AG04450 (cell line): ENCODE results near the gene GNA12. TPM values are rescaled to one million over a fixed set of nuclear protein-coding genes. Genes with fewer than 3 reads are reported as not detected.

Source experiments
- CTCF ChIA-PET: fragments of 300-600, 350-600 bp; formaldehyde crosslinking; extraction: SDS; loops from one replicate; lab custom pipeline; 2022; ENCODE audit warnings: antibody characterized with exemption, inconsistent platforms; lab: Charles Lee
- POLR2A ChIA-PET: fragments of 350-600 bp; formaldehyde crosslinking; extraction: SDS; loops from one replicate; lab custom pipeline; 2021; ENCODE audit warnings: antibody characterized with exemption, inconsistent platforms; lab: Yijun Ruan, JAX
- DNase-seq: peaks from one replicate; pipeline ENCODE4 v3.0.0-alpha.2; 2011; ENCODE audit warnings: low read depth, low spot score
- H3K27ac ChIP-seq: one replicate; pipeline ENCODE4 v1.5.1; 2012; ENCODE audit warnings: low read depth, low read length, control low read depth
- H3K27me3 ChIP-seq: one replicate; pipeline ENCODE4 v1.6.0; 2012; ENCODE audit warnings: low read length; ENCODE audit not compliant: control insufficient read depth, insufficient read depth
- H3K4me3 ChIP-seq: 2 replicates; pipeline ENCODE4 v1.5.1; 2011; ENCODE audit warnings: mild to moderate bottlenecking, low read depth, low read length, control low read depth
- H3K9me3 ChIP-seq: 2 replicates; pipeline ENCODE4 v1.5.1; 2012; ENCODE audit warnings: low read length; ENCODE audit not compliant: control insufficient read depth, insufficient read depth
- polyA plus RNA-seq: library from polyadenylated mRNA; depleted of rRNA; stranded (reverse); fragments of >200 nt; gene quantifications from 2 replicates; pipeline ENCODE4 v1.2.3, GENCODE V29; 2011
- TF ChIP-seq, protein P1 (sequence below): IDR thresholded peaks from 2 replicates; pipeline ENCODE4 v1.5.1; 2011; ENCODE audit warnings: low read depth, low read length, control low read depth, inconsistent platforms

GNA12 gene
- polyA plus RNA-seq, 1 experiment, result 97.4 TPM

DNA sequence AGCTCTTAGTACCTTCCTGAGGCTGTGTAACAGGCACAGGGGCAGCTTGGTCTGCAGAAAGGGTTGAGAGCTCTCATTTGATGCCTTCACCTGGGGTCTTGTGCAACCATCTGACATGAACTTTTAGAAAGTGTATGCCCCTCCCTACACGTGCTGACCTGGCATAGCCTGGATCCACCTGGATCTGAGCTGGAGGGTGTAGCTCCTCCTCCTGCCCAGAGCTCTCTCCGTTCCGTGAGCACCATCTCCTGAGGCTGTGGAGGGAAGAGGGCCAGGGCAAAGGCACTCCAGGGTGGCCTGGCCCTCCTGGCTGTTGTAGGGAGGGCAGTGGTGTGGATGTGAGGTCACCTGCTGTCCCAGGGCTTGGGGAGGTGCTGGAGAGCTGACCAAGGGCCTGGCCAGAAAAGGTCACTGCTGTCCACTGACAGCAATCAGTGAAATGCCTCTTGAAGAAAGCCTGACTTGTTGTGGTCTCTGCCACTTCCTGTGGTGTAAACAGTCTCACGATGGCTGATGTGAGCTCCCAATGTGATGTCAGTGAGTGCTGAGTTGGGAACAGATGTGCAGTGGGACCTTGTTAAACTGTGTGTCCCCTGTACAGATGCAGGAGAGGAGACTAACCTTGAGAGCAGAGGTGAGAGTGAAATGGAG, 133.1 kb downstream of the GNA12 start:
- POLR2A ChIA-PET, result no interaction called here
- no peaks in the 10 kb centered on the region for H3K27me3 ChIP-seq
- CTCF ChIA-PET, result interaction anchor here (0.9 to 2.6 kb wide), 5 partner anchors 8 to 261 kb away, joined by 4 to 25 read pairs (median 8); no protein-coding TSS in a partner anchor
- TF ChIP-seq, protein P1, sequence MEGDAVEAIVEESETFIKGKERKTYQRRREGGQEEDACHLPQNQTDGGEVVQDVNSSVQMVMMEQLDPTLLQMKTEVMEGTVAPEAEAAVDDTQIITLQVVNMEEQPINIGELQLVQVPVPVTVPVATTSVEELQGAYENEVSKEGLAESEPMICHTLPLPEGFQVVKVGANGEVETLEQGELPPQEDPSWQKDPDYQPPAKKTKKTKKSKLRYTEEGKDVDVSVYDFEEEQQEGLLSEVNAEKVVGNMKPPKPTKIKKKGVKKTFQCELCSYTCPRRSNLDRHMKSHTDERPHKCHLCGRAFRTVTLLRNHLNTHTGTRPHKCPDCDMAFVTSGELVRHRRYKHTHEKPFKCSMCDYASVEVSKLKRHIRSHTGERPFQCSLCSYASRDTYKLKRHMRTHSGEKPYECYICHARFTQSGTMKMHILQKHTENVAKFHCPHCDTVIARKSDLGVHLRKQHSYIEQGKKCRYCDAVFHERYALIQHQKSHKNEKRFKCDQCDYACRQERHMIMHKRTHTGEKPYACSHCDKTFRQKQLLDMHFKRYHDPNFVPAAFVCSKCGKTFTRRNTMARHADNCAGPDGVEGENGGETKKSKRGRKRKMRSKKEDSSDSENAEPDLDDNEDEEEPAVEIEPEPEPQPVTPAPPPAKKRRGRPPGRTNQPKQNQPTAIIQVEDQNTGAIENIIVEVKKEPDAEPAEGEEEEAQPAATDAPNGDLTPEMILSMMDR, result no peak
- DNase-seq, result no peak
- no peak overlapping the region for H3K4me3 ChIP-seq
- H3K27ac ChIP-seq, result no peak overlapping the region
- H3K9me3 ChIP-seq, result peaks cover 17% of the 10 kb centered on the region

- Histone ChIP-seq H3K27me3 (no peaks in the 10 kb centered on the region), H3K27ac (no peak overlapping the region), H3K9me3 (peaks cover 17% of the 10 kb centered on the region), H3K4me3 (no peak overlapping the region)
- CTCF ChIA-PET, result interaction anchor here (0.6 to 2.6 kb wide), 21 partner anchors 9 to 260 kb away, joined by 3 to 25 read pairs (median 4); no protein-coding TSS in a partner anchor
- TF ChIP-seq, protein P1, result no peak
- POLR2A ChIA-PET, result interaction anchor here (0.7 kb wide), 1 partner anchor 20 kb away, joined by 3 read pairs; no protein-coding TSS in a partner anchor
- DNase-seq, result no peak
Measured at GRCh38 chr7:2710286-2710655, 133.8 kb downstream of the GNA12 start.

DNA sequence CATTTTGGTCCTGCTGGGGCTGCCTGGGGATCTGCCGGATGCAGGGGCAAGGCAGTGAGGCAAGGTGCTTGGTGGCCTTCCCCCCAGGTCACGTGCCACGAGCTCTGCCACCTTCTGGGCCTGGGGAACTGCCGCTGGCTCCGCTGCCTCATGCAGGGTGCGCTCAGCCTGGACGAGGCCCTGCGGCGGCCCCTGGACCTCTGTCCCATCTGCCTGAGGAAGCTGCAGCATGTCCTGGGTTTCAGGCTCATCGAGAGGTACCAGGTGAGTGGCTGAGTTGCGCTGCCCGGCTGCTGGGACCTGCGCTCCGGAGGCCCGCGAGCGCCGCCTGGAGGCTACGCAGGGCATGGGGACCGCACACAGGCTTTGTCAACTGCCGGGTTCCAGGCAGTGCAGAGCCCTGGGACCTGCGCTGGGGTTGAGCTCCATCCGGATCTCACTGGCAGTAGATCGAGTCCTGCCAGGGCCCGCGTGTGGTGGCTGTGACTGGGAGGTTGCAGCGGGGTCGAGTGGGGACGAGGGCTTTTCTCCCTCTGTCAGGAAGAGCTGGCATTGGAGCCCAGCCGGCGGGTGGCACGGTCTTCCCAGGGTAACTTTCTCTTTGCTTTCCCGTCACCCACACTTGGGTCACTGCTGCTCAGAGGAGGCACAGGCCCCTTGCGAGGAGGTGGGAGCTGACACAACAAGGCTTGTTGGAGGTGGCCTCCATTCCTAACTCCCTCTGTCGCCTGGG, 134.4 kb downstream of the GNA12 start:
- TF ChIP-seq, protein P1, result peak; percentile 78
- H3K9me3 ChIP-seq, result peaks cover 12% of the 10 kb centered on the region
- H3K4me3 ChIP-seq, result no peak overlapping the region
- POLR2A ChIA-PET, result interaction anchor here (0.7 kb wide), 1 partner anchor 20 kb away, joined by 3 read pairs; no protein-coding TSS in a partner anchor
- H3K27ac ChIP-seq, result no peak overlapping the region
- no peak for DNase-seq
- CTCF ChIA-PET, result interaction anchor here (0.6 to 2.6 kb wide), 22 partner anchors 9 to 259 kb away, joined by 3 to 25 read pairs (median 4); no protein-coding TSS in a partner anchor
- no peaks in the 10 kb centered on the region for H3K27me3 ChIP-seq

- ChIA-PET POLR2A (no interaction called here), CTCF (interaction anchor here (0.7 to 2.6 kb wide), 6 partner anchors 19 to 258 kb away, joined by 3 to 25 read pairs (median 7); no protein-coding TSS in a partner anchor)
- peaks cover 9% of the 10 kb centered on the region for H3K9me3 ChIP-seq
- H3K27me3 ChIP-seq, result no peaks in the 10 kb centered on the region
- no peak for DNase-seq
- H3K27ac ChIP-seq, result no peak overlapping the region
- TF ChIP-seq, protein P1, result no peak
- H3K4me3 ChIP-seq, result no peak overlapping the region
Measured at GRCh38 chr7:2708547-2709310, 135.4 kb downstream of the GNA12 start.
